ENCODE data around the gene NRM.
"Not testable (repeated sequence)": the region's sequence is repeated elsewhere in the genome, so short reads cannot be mapped to it uniquely, and the experiment has no call there.

The NRM gene, protein sequence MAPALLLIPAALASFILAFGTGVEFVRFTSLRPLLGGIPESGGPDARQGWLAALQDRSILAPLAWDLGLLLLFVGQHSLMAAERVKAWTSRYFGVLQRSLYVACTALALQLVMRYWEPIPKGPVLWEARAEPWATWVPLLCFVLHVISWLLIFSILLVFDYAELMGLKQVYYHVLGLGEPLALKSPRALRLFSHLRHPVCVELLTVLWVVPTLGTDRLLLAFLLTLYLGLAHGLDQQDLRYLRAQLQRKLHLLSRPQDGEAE

DNA sequence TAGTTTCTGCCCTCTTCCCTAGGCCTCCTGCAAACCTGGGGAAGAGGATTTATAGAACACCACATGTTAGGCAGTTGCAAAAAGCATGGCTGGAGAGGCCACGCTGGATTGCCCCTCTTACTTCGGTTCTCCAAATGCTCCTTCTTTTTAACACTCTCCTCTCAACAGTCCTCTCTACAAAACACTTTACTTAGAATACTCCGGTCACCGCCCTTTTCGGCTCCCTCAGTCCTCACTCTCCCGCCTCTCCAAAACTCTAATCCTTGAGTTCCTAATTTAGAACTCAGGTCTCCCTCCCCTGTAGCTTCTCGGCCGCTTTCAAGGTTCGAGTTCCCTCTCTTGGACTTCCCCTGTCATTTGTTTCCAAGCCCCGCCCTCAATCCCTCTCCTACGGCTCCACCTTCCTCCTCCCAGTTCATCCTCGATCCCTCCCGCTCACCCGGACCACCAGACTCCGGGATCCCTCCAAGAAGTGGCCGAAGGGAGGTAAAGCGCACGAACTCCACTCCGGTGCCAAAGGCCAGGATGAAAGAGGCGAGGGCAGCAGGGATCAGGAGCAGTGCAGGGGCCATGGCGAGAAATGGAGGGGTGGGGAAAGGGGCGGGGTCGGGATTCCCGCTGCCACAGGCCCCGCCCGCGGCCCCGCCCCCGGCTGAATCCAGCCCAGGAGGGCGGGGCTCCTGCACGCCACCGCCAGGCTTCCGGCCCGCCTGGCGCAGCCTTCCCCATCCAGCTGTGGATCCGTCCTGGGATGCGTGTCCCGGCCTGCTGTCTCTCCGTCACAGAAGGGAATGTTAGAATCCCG lies at the start of gene NRM:
Gene NRM, minus strand, starts transcription at position 582 of the 805 bp plus-strand sequence. Its CDS starts 10 bp downstream, at position 572.
- peak; percentile 66 for DNase-seq (ENCODE audit: low spot score)

DNA sequence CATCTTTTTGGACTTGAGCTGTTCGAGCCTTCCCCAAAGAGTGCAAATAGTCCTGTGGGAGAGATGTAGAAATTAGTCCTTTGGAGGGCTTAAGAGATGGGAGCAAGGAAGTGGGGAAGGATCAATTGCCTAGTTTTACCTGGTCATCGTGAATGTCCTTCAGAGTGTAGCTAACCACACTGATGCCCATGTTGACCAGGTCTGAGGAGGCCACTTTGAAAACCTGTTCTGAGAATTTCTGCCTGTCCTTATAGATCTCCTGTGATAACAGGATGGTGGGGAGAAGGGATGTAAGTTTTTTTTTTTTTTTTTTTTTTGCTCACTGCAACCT lies 49.7 kb upstream of the NRM start:
- DNase-seq (ENCODE audit: low spot score): no peak

DNA sequence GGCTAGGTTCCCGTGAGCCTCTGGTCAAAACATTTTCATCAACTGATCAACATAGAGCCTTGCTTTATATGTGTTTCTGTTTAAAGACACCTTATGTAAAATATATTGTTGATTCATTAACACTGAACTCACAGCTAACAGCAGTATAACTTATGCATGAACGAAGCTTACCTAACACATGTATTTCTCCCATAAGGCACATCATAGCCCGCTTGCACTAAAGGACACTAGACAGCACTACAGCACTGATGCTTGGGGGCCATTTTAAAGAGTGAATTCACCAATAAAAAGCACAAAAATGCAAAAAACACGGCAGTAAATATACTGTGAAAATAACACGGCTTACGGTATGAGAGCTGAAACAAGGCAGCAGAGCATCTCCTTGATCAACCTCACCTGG lies 47.7 kb upstream of the NRM start:
- DNase-seq (ENCODE audit: low spot score): no peak

DNA sequence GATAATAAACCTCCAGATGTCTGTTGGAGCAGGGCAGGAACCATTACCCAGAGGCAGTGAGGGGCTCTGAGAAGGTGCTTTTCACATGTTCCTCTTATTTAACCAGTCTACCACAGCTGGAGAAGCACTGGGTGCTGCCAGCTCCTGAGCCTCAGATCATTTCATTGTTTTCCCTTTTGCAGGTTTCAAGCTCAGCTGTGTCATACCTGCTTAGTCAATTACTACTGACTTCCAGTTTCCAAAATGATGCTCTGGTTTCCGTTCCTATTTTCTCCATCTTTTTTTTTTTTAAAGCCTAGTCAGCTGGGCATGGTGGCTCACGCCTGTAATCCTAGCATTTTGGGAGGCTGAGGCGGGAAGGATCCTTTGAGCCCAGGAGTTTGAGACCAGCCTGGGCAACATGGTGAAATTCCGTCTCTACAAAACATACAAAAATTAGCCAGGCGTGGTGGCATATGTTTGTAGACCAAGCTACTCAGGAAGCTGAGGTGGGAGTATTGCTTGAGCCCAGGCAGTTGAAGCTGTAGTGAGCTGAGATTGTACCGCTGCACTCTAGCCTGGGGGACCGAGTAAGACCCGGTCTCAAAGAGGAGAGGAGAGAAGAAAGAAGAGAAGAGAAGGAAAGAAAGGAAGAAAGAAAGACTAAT lies 45.0 kb upstream of the NRM start:
- DNase-seq (ENCODE audit: low spot score): no peak

DNA sequence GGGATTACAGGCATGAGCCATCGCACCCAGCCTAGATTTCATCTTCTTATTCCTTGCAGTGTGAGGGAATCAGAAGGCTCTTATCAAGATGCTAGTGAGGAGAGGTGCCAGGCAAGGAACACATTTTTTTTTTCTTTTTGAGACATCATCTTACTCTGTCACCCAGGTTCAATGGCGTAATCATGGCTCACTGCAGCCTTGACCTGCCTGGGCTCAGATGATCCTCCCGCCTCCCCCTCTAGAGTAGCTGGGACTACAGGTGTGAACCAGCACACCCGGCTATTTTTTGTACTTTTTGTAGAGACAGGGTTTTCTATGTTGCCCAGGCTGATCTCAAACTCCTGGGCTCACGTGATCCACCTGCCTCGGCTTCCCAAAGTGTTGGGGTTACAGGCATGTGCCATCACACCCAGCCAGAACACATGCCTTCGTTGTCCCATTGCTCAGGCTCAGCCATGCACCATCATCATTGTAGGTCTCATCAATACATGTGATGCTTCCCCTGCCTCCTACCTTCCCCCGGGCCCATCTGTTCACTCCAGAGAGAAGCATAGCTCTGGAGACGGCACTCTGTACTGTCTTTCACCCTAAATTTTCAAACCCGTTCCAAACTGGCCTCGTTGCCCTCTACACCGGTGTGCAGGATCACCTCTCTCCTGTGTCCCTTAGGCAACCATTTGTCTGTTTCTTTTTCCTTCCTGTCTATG lies 41.6 kb upstream of the NRM start:
- no peak for DNase-seq (ENCODE audit: low spot score)

DNA sequence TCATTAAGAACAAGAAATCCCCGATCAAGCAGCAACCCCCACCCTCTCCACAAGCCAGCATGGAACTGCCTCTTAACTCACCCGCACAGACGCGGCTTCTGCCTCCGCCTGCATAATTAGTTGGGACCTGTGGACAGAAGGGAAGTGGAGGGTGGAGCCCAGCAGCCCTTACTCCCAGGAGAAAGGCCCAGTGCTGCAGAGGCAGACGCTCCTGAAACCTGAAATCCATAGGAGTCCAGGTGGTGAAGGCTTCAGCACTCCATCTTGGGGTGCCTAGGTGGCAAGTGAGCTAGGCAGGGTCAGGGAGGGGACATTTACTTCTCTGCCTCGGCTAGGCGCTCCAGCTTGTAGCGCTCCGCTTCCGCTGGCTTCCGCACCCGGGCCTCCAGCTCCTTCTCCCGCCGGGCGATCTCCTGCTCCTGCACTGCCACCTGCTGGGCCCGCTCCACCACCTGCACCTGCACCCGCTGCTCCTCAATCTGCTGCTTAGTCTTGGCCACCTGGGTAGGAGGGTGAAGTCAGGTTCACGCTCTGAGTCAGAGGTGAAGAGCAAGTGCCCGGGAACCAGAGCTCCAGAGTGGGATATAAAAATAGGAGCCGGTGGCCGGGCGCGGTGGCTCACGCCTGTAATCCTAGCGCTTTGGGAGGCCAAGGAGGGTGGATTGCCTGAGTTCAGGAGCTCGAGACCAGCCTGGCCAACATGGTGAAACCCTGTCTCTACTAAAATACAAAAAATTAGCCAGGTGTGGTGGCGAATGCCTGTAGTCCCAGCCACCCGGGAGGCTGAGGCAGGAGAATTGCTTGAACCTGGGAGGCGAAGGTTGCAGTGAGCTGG lies 40.0 kb upstream of the NRM start:
- peak; percentile 89 for DNase-seq (ENCODE audit: low spot score)

DNA sequence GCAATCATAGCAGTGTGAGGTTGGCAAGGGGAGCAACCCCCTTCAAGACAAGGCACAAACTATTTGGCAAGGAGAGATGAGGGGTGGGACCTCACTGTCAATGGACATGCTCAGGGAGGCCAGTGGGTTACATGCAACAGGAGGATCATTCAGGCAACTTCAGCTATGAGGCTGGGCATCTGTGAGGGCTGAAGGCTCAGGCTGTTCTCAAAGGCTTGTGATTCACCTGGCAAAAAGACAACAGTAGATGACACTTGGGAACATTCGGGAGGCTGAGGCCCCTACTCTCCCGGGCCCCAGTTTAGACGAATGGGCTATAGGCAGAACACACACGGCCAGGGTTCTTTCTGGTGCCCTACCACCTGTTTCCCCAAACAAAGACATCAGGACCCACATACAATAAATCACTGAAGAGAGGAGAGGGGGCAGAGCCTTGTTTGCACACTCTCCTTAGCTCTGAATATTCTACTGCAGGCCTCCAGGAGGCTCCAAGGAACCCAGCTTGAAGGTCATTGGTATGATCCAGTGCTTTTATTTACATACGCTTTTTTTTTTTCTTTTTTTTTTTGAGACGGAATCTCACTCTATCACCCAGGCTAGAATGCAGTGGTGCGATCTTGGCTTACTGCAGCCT lies 37.3 kb upstream of the NRM start:
- DNase-seq (ENCODE audit: low spot score): no peak

DNA sequence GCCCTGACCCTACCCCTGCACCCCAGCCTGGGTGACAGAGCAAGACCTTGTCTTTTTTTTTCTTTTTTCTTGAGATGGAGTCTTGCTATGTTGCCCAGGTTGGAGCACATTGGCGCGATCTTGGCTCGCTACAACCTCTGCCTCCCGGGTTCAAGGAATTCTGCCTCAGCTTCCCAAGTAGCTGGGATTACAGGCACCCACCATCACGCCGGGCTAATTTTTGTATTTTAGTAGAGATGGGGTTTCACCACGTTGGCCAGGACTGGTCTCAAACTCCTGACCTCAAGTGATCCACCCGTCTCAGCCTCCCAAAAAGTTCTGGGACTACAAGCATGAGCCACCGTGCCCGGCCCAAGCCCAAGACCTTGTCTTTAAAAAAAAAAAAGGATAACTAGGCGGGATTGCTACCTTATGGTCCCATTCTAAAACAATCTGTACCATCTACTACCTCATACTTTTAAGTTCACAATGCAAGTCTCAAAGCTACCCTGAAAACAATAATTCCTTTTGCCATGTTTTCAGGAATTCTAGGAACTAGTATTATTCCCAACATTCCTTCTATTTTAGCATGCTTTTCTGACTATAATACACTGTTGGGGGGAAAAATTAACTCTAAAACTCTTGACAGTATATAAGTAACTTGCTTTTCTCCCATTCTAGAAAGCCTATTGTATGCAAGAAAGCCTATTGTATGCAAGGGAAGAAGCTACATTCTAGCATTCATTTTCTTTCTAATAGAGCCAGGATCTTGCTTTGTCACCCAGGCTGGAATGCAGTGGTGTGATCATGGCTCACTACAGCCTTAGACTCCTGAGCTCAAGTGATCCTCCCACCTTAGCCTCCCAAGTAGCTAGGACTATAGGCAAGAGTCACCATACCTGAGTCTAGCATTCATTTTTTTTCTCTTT lies 36.0 kb upstream of the NRM start:
- DNase-seq (ENCODE audit: low spot score): no peak

DNA sequence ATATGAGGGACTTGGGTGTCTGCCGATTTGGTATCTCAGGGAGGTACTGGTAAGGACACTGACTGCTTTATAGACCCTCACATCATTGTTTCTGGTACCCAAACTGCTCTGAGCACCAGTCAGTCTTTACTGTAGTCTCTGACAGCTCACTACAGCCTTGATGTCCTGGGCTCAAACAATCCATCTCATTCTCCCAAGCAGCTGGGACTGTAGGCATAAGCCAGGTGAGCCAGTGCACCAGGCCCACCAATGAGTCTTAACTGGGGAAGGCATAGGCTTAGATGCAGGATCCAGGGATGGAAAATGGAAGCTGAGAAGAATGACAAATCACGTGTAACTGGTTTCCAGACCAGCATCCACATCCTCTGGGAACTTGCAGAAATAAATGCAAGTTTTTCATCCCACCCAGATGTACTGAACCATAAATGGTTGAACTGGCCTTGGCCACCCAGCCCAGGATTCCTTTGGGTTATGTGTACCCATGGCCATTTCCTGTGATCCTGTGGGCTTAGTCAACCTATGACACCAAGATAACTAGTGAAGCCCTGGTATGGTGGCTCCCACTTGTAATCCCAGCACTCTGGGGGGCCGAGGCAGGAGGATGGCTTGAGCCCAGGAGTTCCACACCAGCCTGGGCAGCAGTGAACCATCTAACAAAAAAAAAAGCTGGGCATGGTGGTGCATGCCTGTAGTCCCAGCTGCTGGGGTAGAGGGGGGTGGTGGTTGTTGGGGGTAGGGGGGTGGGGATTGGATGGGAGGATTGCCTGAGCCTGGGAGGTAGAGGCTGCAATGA lies 35.1 kb upstream of the NRM start:
- no peak for DNase-seq (ENCODE audit: low spot score)

DNA sequence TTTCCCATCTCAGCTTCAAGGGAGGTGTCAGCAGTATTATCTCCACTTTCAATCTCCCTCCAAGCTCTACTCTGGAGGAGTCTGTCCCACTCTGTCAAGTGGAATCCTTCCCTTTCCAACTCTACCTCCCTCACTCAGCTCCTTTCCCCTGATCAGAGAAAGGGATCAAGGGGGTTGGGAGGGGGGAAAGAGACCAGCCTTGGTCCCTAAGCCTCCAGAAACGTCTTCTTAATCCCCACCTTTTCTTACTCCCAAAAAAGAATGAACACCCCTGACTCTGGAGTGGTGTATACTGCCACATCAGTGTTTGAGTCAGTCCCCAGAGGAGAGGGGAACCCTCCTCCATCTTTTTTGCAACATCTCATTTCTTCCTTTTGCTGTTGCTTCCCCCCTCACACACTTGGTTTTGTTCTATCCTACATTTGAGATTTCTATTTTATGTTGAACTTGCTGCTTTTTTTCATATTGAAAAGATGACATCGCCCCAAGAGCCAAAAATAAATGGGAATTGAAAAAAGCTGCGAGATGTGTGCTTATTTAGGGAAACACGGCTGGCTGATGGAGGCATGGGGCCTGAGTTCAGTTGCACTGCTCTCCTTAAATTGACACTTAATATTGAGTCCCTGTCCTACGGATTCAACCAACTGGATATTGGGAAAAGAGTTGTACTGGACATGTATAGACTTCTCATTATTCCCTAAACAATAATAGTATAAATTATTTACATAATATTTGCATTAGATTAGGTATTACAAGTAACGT lies 34.3 kb upstream of the NRM start:
- no peak for DNase-seq (ENCODE audit: low spot score)

DNA sequence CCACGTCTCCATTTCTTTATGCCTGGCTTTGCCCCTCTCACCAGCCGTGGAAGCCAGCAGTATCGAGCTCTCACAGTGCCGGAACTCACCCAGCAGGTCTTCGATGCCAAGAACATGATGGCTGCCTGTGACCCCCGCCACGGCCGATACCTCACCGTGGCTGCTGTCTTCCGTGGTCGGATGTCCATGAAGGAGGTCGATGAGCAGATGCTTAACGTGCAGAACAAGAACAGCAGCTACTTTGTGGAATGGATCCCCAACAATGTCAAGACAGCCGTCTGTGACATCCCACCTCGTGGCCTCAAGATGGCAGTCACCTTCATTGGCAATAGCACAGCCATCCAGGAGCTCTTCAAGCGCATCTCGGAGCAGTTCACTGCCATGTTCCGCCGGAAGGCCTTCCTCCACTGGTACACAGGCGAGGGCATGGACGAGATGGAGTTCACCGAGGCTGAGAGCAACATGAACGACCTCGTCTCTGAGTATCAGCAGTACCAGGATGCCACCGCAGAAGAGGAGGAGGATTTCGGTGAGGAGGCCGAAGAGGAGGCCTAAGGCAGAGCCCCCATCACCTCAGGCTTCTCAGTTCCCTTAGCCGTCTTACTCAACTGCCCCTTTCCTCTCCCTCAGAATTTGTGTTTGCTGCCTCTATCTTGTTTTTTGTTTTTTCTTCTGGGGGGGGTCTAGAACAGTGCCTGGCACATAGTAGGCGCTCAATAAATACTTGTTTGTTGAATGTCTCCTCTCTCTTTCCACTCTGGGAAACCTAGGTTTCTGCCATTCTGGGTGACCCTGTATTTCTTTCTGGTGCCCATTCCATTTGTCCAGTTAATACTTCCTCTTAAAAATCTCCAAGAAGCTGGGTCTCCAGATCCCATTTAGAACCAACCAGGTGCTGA lies 33.3 kb upstream of the NRM start:
- not testable (repeated sequence) for DNase-seq (ENCODE audit: low spot score)

DNA sequence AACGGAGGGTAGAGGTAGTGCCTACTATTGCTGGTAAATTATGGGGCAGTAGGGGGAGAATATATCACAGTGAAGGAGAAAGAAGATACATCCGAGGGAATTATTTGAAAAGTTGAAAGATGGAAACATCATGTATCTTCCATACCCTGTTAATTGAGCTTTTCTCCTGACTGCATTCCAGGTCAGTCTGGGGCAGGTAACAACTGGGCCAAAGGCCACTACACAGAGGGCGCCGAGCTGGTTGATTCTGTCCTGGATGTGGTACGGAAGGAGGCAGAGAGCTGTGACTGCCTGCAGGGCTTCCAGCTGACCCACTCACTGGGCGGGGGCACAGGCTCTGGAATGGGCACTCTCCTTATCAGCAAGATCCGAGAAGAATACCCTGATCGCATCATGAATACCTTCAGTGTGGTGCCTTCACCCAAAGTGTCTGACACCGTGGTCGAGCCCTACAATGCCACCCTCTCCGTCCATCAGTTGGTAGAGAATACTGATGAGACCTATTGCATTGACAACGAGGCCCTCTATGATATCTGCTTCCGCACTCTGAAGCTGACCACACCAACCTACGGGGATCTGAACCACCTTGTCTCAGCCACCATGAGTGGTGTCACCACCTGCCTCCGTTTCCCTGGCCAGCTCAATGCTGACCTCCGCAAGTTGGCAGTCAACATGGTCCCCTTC lies 32.5 kb upstream of the NRM start:
- DNase-seq (ENCODE audit: low spot score): not testable (repeated sequence)

DNA sequence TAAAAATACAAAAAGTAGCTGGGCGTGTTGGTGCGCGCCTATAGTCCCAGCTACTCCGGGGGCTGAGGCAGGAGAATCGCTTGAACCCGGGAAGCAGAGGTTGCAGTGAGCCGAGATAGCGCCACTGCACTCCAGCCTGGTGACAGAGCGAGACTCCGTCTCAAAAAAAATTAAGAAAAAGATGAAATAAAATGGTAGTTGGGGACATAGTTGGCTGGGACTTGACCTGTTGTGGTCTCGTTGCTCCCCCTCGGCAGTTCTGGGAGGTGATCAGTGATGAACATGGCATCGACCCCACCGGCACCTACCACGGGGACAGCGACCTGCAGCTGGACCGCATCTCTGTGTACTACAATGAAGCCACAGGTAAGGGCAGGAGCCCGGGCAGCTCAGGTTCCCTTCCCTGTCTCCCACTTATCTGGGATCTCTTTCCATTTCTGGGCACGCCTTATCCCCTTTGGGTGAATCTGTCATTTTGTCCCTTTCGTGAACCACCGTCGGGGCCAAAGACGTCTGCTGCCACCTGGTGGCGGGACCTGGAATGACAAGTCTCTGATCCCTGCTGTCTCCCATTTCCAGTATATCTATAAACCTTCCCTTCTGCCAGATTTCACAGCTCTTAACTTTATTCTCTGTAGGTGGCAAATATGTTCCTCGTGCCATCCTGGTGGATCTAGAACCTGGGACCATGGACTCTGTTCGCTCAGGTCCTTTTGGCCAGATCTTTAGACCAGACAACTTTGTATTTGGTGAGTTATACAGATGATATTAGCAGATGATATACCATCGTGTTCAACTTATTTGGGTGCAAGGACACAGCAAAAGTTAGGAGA lies 31.7 kb upstream of the NRM start:
- DNase-seq (ENCODE audit: low spot score): peak; percentile 75

DNA sequence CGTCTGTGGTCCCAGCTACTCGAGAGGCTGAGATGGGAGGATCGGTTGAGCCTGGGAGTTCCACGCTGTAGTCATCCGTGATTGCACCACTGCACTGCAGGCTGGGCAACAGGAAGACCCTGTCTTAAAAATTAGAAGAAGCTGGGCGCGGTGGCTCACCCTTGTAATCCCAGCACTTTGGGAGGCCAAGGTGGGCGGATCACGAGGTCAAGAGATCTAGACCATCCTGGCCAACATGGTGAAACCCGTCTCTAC lies 31.2 kb upstream of the NRM start:
- not testable (repeated sequence) for DNase-seq (ENCODE audit: low spot score)

DNA sequence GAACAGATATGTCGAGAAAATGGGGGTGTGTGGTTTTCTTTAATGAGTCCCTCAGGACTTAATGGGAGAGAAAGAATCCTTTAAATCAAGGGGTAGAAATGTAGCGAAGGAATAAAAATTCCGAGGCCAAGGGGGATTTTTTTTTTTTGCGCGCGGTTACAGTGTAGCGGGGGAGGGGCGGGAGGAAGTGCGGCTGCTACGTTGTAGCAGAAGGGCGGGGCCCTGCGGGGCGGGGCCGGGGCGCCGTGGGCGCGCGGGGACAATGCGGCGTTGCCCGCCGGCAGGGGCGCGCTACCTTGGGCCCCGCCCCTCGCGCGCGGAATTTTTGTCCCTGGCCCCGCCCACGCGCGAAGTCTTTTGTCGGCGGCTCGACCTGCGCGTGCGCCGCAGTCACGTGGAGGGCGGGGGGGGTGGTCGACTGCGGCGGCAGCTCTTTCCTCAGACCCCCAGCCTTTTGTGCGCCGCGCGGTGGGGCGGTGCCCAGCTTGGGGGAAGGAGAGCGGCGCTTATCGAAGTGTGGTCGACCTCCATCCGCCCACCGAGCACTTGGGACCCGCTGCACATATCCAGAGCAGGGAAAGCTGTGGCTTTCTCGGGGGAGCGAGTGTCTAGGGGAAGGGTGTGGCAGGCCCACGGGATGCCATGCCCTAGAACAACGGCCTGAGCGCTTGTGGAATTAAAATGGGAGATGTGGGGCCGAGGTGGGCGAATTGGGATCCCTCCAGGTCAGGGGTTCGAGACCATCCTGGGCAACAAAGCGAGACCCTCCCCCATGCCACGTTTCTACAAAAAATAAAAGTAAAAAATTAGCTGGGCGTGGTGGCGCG lies 30.6 kb upstream of the NRM start:
- DNase-seq (ENCODE audit: low spot score): peak; percentile 93

Measured in CD4-positive, alpha-beta T cell treated with Interleukin-6 at 100 ng/mL for 8 hours (primary cell).